ENCODE measurements around the gene ATXN7.

Gene ATXN7

GRCh38 chr3:63863150-63864007, at the start of gene ATXN7, which contains the start of gene THOC7:
Gene ATXN7 (plus strand): TSS chr3:63863867. CDS start chr3:63912599, 48,732 bp downstream.
Gene THOC7 (minus strand): TSS chr3:63863805. CDS start chr3:63863790, 15 bp downstream.
- peak; percentile 72 for DNase-seq (ENCODE audit: low spot score)

GRCh38 chr3:63814237-63814636, 49.4 kb upstream of the ATXN7 start:
- no peak for DNase-seq (ENCODE audit: low spot score)

GRCh38 chr3:63817225-63817624, 46.4 kb upstream of the ATXN7 start:
- DNase-seq (ENCODE audit: low spot score) = no peak

- DNase-seq (ENCODE audit: low spot score) = peak; percentile 55
Measured at GRCh38 chr3:63818282-63819150, 45.2 kb upstream of the ATXN7 start.

- no peak for DNase-seq (ENCODE audit: low spot score)
Measured at GRCh38 chr3:63819151-63819398, 44.6 kb upstream of the ATXN7 start, which contains the start of gene C3orf49. Gene C3orf49 (plus strand): TSS chr3:63819299. CDS start chr3:63819472, 173 bp downstream.

- no peak for DNase-seq (ENCODE audit: low spot score)
Measured at GRCh38 chr3:63824309-63824708, 39.4 kb upstream of the ATXN7 start.

GRCh38 chr3:63830526-63830925, 33.1 kb upstream of the ATXN7 start:
- DNase-seq (ENCODE audit: low spot score) = no peak

- DNase-seq (ENCODE audit: low spot score) = no peak
Measured at GRCh38 chr3:63832395-63832794, 31.3 kb upstream of the ATXN7 start.

GRCh38 chr3:63841704-63842103, 22.0 kb upstream of the ATXN7 start:
- no peak for DNase-seq (ENCODE audit: low spot score)

- DNase-seq (ENCODE audit: low spot score) = no peak
Measured at GRCh38 chr3:63842127-63842526, 21.5 kb upstream of the ATXN7 start.

- DNase-seq (ENCODE audit: low spot score) = no peak
Measured at GRCh38 chr3:63845215-63845614, 18.5 kb upstream of the ATXN7 start.

- no peak for DNase-seq (ENCODE audit: low spot score)
Measured at GRCh38 chr3:63847718-63848450, 15.8 kb upstream of the ATXN7 start.

GRCh38 chr3:63849175-63849574, 14.5 kb upstream of the ATXN7 start:
- no peak for DNase-seq (ENCODE audit: low spot score)

GRCh38 chr3:63851287-63851686, 12.4 kb upstream of the ATXN7 start:
- no peak for DNase-seq (ENCODE audit: low spot score)

- DNase-seq (ENCODE audit: low spot score) = no peak
Measured at GRCh38 chr3:63853106-63853505, 10.6 kb upstream of the ATXN7 start.

- no peak for DNase-seq (ENCODE audit: low spot score)
Measured at GRCh38 chr3:63855333-63855940, 8.2 kb upstream of the ATXN7 start.

GRCh38 chr3:63857311-63857710, 6.4 kb upstream of the ATXN7 start:
- DNase-seq (ENCODE audit: low spot score) = peak; percentile 54

GRCh38 chr3:63860776-63861175, 2.9 kb upstream of the ATXN7 start:
- DNase-seq (ENCODE audit: low spot score) = no peak

GRCh38 chr3:63861306-63861705, 2.4 kb upstream of the ATXN7 start:
- no peak for DNase-seq (ENCODE audit: low spot score)

- DNase-seq (ENCODE audit: low spot score) = no peak
Measured at GRCh38 chr3:63862804-63863149, 890 bp upstream of the ATXN7 start.

- peak; percentile 41 for DNase-seq (ENCODE audit: low spot score)
Measured at GRCh38 chr3:63864008-63864964, 619 bp downstream of the ATXN7 start.
